Measurements from ENCODE around the gene FHIT.

FHIT gene

GRCh38 chr3:60826511-60826910 is 424.7 kb downstream of the FHIT start:
- peak in 1 of 14 donors; percentile 9 for DNase-seq

- DNase-seq = no peak
These were observed 438.8 kb downstream of the FHIT start for GRCh38 chr3:60812502-60812901.

- DNase-seq = no peak
These were observed 440.4 kb downstream of the FHIT start for GRCh38 chr3:60810881-60811280.

- DNase-seq = no peak
These were observed 441.2 kb downstream of the FHIT start for GRCh38 chr3:60809857-60810610.

GRCh38 chr3:60803216-60804173 is 447.8 kb downstream of the FHIT start:
- peak in 9 of 14 donors; percentile 9 to 45 (median 21) for DNase-seq

GRCh38 chr3:60801307-60801706 is 449.9 kb downstream of the FHIT start:
- no peak for DNase-seq

GRCh38 chr3:60798456-60798855 is 452.8 kb downstream of the FHIT start:
- no peak for DNase-seq

- DNase-seq = no peak
These were observed 458.9 kb downstream of the FHIT start for GRCh38 chr3:60792249-60792852.

GRCh38 chr3:60788185-60788584 is 463.1 kb downstream of the FHIT start:
- DNase-seq = no peak

GRCh38 chr3:60781935-60782334 is 469.3 kb downstream of the FHIT start:
- no peak for DNase-seq

GRCh38 chr3:60779637-60780036 is 471.6 kb downstream of the FHIT start:
- no peak for DNase-seq

GRCh38 chr3:60775985-60776384 is 475.3 kb downstream of the FHIT start:
- DNase-seq = no peak

- no peak for DNase-seq
These were observed 476.6 kb downstream of the FHIT start for GRCh38 chr3:60774617-60775016.

GRCh38 chr3:60772584-60772983 is 478.7 kb downstream of the FHIT start:
- DNase-seq = no peak

GRCh38 chr3:60771766-60772165 is 479.5 kb downstream of the FHIT start:
- DNase-seq = no peak

GRCh38 chr3:60770532-60770931 is 480.7 kb downstream of the FHIT start:
- no peak for DNase-seq

- DNase-seq = no peak
These were observed 483.7 kb downstream of the FHIT start for GRCh38 chr3:60767536-60767935.

GRCh38 chr3:60765776-60766175 is 485.5 kb downstream of the FHIT start:
- DNase-seq = no peak

- DNase-seq = no peak
These were observed 486.4 kb downstream of the FHIT start for GRCh38 chr3:60764870-60765269.

GRCh38 chr3:60760145-60760544 is 491.1 kb downstream of the FHIT start:
- no peak for DNase-seq

GRCh38 chr3:60759439-60759838 is 491.8 kb downstream of the FHIT start:
- no peak for DNase-seq

GRCh38 chr3:60758831-60759230 is 492.4 kb downstream of the FHIT start:
- DNase-seq = no peak

GRCh38 chr3:60758171-60758570 is 493.1 kb downstream of the FHIT start:
- no peak for DNase-seq

All from C1 segment of cervical spinal cord (tissue), 14 donors.